Measurements from ENCODE around the gene INPP5A.
"Not testable (repeated sequence)": the region's sequence is repeated elsewhere in the genome, so short reads cannot be mapped to it uniquely, and the experiment has no call there.

The INPP5A gene

DNA sequence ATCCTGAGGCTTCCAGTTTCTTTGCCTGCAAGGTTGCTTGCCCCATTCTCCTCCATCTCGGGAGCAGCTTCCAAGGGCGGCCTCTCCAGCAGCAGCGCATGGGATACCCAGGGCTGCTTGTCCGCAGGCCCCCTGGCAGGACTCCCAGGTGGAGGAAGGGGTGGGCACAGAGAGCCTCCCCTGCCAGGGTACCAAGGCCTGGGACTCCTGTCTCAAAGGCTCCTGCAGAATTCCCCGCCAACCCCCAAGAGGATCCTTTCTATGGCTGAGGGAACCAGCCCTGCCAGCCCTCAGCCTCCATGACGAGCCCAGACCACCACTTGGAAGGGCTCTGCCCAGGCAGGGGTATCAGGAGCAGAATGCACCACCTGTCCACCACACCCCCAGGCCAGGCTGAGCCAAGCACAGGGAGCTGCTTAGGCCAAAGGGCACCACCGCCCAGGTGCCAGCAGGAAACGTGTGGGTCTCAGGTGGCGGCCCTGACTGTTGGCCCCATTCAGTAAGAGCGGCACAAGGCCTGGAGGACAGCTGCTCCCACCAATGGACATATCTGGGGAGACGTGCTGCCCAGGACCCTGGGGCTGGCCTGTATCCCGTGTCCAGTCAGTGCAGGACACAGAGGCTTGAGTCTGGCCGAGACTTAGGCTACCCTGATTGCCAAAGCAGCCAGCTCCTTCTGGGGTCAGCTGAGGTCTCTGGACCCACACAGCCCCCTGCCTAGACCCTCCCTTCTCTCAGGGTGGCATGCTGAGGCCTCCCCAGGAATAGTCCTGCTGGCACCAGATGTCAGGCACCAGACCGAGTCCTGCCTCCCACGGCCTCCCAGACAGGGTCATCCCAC is 33.8 kb upstream of the INPP5A start:
- no peak for DNase-seq

DNA sequence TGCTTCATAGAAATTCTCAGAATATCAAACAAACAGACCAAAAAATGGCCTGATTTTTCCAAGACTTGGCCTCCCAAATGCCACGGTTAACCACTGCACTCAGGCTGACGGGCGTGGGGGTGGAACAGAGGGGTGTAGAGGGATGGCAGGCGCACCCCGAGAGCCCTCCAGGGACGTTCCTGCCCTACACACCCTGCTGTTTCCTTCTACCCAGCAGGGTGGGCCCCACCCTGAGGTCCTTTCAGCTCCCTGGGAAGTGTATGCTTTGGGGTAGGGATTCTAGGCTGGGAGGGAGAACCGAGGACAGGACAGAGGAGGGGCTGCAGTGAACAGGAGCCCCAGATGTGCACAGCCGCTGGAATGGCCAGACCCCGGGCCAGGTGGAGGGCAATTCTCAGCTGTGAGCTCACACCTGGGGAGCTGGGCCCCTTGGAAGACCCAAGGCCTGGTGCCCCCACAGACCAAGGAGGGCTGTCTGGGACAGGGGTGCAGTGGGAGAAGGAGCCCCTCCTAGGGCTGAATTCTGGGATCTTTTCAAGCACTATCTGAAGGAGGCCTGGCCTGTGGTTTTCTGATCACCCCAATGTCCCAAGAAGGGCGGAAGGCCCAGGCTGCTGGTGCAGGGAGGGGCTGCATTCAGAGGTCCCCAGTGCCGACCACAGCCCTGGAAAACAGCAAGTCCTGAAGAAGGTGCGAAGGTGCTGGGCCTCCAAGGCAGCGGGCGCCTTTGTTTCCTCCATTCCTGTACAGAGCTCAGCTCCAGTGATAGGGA is 32.9 kb upstream of the INPP5A start:
- DNase-seq = no peak

DNA sequence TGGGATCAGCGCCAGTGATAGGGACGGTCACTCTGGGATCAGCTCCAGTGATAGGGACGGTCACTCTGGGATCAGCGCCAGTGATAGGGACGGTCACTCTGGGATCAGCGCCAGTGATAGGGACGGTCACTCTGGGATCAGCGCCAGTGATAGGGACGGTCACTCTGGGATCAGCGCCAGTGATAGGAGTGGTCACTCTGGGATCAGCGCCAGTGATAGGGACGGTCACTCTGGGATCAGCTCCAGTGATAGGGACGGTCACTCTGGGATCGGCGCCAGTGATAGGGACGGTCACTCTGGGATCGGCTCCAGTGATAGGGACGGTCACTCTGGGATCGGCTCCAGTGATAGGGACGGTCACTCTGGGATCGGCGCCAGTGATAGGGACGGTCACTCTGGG is 32.0 kb upstream of the INPP5A start:
- not testable (repeated sequence) for DNase-seq

DNA sequence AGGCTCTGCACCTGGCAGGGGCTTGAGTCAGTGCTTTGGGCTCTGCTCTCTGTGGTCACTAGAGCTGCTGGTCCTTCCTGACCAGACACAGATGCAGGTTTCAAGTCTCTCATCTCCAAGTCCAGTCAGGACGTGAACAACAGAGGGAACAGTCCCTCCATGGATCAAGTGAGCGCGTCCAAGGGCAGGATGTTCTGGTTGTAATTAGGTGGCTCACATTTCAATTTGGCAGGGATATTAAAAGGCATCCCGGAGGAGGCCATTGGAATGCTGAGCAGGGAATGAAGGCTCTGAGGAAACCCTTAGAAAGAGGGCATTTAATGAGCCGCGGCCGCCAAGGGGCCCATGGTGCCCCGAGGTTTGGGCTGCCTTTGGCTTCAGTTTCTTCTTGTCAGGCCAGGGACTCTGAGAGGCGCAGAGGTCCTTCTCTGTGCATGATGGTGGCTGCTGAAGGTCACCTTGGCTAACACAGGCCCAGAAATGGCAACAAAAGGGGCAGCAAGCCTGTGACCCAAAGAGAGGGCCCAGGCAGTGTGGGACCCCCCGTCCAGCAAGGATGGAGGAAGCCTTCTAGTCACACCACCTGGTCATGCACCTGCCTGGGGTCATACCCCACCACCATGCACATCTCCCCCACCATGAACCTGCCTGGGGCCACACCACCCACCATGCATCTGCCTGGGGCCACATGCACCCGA is 30.7 kb upstream of the INPP5A start:
- DNase-seq = no peak

GRCh38 chr10:132507409-132507955 is 30.1 kb upstream of the INPP5A start:
- DNase-seq = no peak

GRCh38 chr10:132507956-132508490 is 29.6 kb upstream of the INPP5A start:
- no peak for DNase-seq

GRCh38 chr10:132508581-132509443 is 28.8 kb upstream of the INPP5A start:
- no peak for DNase-seq

DNA sequence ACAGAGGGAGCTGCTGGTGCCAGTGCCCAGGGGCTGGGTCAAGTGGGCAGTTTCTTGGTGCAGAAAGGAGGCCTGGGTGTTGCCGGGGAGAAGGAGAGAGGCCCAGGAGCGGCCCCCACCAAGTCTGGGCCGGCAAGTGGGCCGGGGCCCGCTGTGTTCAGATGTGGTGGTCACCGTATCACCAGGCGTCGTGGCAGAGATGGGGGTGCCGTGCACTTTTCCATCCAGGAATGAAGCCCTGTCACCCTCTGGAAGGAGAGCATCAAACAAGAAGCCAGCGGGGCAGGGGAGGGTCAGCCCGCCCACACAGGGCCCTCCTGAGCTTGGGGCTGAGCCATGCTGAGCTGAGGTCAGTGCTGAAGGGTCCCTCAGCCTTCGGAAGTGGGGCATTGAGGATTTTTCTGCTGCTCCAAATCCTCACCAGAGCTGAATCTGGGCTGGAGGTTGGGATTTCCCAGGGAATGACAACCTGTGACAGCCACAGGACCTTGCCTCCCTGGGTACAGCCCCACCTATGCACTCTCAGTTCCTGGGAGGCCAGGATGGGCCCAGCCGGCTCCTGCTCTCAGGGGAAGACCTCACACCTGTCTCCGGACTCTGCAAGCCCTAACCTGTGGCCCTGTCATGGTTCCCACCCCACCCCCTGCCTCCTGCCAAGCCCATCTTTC is 27.9 kb upstream of the INPP5A start:
- no peak for DNase-seq

GRCh38 chr10:132510174-132510611 is 27.4 kb upstream of the INPP5A start:
- no peak for DNase-seq

- DNase-seq = no peak
Observed at GRCh38 chr10:132511121-132512051, 26.2 kb upstream of the INPP5A start.

- DNase-seq = no peak
Observed at GRCh38 chr10:132512052-132512442, 25.5 kb upstream of the INPP5A start.

DNA sequence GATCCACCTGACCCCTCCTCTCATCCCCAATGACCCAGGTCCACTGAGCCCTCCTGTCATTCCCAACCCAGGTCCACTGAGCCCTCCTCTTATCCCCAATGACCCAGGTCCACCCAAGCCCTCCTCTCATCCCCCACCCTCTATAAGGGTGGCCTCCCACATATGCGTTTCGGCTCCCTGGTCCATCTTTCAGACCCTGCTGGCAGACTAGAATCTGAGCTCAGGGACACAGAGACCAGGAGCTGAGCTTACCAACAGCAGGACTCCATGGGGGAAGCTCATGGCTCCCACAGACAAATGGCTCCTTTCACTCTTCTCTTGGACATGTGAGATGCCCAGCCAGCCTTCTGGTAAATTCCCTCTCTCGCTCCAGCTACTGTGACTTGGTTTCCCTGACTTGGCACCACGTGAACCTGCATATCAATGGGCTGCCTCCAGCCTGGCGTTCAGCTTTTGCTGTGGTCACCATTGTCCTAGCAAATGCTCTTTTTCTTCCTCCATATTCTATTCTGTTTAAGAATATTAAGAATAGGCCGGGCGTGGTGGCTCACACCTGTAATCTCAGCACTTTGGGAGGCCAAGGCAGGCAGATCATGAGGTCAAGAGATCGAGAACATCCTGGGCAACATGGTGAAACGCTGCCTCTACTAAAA is 24.8 kb upstream of the INPP5A start:
- DNase-seq = no peak

DNA sequence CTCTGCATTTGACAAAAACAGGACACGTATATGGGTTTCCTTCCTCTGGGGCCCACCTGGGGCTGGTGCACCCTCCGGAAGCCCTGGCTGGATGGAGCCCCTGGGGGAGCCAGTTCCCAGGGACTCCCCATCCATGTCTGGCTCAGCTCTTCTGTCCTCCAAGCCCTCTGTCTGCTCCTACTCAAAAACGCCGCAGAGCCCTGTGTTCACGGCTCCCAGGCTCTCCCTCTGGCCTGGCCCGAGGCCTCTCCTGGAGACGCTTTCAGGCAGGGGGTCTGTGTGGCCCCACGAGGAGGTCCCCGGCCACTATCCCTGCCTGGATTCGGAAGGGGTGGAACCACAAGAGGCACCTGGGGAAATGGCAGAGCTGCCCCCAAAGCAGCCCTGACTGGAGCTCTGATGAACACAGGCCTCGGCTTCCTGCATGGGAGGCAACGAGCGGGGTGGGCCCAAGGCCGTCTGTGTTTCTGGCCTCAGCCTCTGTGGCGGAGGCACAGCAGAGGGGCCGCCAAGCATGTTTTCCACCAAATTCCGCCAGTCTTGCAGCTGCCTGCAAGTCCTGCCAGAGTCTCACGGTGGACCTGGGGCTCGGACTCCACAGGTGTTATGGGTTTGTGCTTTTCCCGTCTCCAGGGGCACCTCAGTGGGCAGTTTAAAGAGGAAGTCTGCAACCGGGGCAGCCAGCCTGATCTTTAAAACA is 22.6 kb upstream of the INPP5A start:
- DNase-seq = no peak

DNA sequence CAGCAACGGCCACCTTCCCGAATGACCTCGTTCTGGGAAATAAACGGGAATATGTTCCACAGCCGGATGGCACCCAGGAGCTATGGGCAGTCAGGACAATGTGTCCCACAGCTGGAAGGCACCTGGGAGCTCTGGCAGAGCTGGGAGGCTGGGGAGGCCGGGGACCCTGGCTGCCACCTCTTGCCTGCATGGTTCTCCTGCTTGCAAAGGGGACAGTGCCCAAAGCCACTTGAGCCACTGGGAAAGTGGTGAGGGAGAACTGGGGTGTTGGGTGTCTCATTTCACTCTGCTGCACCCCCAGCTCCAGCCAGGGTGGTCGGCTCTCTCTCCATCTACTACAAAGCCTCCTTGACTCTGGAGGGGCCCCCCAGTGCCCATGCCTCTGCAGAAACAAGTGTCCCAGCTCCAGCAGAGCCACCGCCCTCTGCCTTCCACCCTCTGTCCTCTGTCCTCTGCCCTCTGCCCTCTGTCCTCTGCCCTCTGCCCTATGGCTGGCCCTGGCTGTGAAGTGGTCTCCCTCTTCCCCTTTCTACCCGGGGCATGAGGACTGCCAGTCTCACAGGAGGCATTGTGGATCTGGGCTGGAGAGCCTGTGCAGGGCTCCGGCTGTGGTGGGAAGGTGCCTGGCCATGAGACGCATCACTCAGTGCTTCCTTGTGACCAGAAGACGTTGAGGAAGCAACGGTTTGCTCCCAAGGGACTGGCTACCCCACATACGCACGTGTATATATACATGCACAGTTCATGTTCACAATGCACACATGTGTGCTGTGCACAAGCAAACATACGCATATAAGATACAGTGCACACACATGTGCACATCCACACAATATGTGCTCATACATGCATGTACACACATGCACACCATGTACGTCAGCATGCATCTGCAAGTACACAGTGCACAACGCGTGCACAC is 21.5 kb upstream of the INPP5A start:
- no peak for DNase-seq

GRCh38 chr10:132516771-132517725 is 20.5 kb upstream of the INPP5A start:
- peak; percentile 78 for DNase-seq

GRCh38 chr10:132517951-132518521 is 19.6 kb upstream of the INPP5A start:
- DNase-seq = peak; percentile 53
